ENCODE results near the gene P4HA1.

The P4HA1 gene

DNA sequence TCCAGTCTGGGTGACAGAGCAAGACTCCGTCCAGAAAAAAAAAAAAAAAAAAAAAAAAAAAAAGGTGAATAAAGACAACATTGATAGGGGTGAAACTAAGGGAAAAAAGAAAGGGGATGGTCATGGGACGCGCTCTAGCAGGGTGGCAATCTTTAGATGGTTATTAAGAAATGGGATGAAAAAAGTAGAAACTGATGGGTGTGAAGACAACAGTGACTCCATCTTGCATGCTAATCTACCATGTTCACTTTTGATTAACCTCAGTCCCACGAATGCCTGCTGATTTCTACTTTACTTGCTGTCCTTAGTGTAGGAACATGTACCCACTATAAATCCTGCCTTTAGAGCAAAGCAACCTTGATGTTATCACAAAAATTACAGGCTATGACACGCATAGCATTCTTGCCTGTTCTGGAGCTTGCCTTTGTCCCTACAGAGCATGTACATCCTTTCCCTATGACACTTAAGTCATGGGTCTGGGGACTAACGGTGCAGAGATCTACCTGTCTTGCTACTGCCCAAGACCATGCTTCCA, 38.5 kb downstream of the P4HA1 start:
- no peak overlapping the region for H3K4me3 ChIP-seq (ENCODE audit: low read depth, low read length)
- TF ChIP-seq CTCF (IDR thresholded peaks at IDR 0.05; ENCODE audit: low read depth, low read length), result no peak

DNA sequence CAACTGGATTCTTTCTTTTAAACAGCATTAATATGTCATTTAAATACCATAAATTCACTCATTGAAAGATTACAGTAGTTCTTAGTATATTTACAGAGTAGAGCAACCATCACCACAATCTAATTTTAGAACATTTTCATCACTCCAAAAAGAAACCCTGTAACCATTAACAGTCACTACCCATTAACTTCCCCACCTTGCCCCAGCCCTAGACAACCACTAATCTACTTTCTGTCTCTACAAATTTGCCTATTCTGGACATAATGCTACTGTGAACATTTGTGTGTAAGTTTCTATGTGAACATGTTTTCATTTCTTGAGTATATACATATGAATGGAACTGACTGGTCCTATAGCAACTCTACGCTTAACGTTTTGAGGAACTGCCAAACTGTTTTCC, 42.4 kb downstream of the P4HA1 start:
- H3K4me3 ChIP-seq (ENCODE audit: low read depth, low read length), result no peak overlapping the region
- no peak for TF ChIP-seq CTCF (IDR thresholded peaks at IDR 0.05; ENCODE audit: low read depth, low read length)

DNA sequence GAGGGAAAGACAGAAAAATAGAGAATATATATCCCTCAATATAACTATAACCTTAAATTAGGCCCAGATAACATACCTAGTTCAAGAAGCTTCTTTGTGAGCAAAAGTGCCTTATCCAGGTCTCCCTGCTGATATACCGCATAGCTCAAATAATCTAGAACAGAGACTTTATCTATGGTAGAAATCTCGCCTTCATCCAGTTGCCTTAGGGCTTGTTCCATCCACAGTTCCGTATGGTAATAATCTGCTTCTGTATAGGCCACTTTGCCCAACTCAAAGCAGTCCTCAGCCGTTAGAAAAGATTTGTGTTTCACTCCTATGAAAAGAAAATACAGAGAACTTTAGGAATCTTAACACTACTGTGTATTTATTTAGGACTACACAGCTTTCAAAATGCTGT, 43.4 kb downstream of the P4HA1 start:
- H3K4me3 ChIP-seq (ENCODE audit: low read depth, low read length), result no peak overlapping the region
- no peak for TF ChIP-seq CTCF (IDR thresholded peaks at IDR 0.05; ENCODE audit: low read depth, low read length)

GRCh38 chr10:73044378-73045285, 52.0 kb downstream of the P4HA1 start:
- TF ChIP-seq CTCF (IDR thresholded peaks at IDR 0.05; ENCODE audit: low read depth, low read length), result no peak
- H3K4me3 ChIP-seq (ENCODE audit: low read depth, low read length), result no peak overlapping the region

- no peak overlapping the region for H3K4me3 ChIP-seq (ENCODE audit: low read depth, low read length)
- TF ChIP-seq CTCF (IDR thresholded peaks at IDR 0.05; ENCODE audit: low read depth, low read length), result no peak
Observed at GRCh38 chr10:73043766-73044377, 52.8 kb downstream of the P4HA1 start.

GRCh38 chr10:73043319-73043718, 53.3 kb downstream of the P4HA1 start:
- TF ChIP-seq CTCF (IDR thresholded peaks at IDR 0.05; ENCODE audit: low read depth, low read length), result no peak
- H3K4me3 ChIP-seq (ENCODE audit: low read depth, low read length), result no peak overlapping the region

- no peak overlapping the region for H3K4me3 ChIP-seq (ENCODE audit: low read depth, low read length)
- TF ChIP-seq CTCF (IDR thresholded peaks at IDR 0.05; ENCODE audit: low read depth, low read length), result no peak
Observed at GRCh38 chr10:73042130-73042529, 54.5 kb downstream of the P4HA1 start.
